Measurements from ENCODE around the gene NTN1. TPM values are rescaled to one million over a fixed set of nuclear protein-coding genes. Genes with fewer than 3 reads are reported as not detected.

The NTN1 gene
- polyA plus RNA-seq, 3 donors, result 0.03 to 0.04 TPM; not detected in 1

DNA sequence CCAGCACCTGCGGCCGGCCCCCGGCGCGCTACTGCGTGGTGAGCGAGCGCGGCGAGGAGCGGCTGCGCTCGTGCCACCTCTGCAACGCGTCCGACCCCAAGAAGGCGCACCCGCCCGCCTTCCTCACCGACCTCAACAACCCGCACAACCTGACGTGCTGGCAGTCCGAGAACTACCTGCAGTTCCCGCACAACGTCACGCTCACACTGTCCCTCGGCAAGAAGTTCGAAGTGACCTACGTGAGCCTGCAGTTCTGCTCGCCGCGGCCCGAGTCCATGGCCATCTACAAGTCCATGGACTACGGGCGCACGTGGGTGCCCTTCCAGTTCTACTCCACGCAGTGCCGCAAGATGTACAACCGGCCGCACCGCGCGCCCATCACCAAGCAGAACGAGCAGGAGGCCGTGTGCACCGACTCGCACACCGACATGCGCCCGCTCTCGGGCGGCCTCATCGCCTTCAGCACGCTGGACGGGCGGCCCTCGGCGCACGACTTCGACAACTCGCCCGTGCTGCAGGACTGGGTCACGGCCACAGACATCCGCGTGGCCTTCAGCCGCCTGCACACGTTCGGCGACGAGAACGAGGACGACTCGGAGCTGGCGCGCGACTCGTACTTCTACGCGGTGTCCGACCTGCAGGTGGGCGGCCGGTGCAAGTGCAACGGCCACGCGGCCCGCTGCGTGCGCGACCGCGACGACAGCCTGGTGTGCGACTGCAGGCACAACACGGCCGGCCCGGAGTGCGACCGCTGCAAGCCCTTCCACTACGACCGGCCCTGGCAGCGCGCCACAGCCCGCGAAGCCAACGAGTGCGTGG is 1.5 kb downstream of the NTN1 start:
- peaks cover 14 to 29% of the 10 kb centered on the region in 2 donors for H3K4me1 ChIP-seq (ENCODE audit: control insufficient read depth in 1 of 2, insufficient read depth in 2 of 2, low read length in 2 of 2)
- no peak overlapping the region for H2AFZ ChIP-seq (ENCODE audit: insufficient read depth, low read depth, low read length, poor library complexity, severe bottlenecking)
- intact Hi-C loops (cut with micrococcal nuclease), result no loop called here
- H3K9me3 Mint-ChIP-seq, result peaks cover 0 to 11% (median 5%) of the 10 kb centered on the region in 7 donors
- peaks cover 57 to 71% of the 10 kb centered on the region in 2 donors for H3K27me3 ChIP-seq (ENCODE audit: control insufficient read depth in 2 of 2, insufficient read depth in 2 of 2, low read length in 2 of 2)
- H3K27ac ChIP-seq (ENCODE audit: low read depth in 1 of 2, low read length in 2 of 2), result no peak overlapping the region
- peak in 1 of 3 donors; percentile 12 for DNase-seq
- TF ChIP-seq, protein P1, sequence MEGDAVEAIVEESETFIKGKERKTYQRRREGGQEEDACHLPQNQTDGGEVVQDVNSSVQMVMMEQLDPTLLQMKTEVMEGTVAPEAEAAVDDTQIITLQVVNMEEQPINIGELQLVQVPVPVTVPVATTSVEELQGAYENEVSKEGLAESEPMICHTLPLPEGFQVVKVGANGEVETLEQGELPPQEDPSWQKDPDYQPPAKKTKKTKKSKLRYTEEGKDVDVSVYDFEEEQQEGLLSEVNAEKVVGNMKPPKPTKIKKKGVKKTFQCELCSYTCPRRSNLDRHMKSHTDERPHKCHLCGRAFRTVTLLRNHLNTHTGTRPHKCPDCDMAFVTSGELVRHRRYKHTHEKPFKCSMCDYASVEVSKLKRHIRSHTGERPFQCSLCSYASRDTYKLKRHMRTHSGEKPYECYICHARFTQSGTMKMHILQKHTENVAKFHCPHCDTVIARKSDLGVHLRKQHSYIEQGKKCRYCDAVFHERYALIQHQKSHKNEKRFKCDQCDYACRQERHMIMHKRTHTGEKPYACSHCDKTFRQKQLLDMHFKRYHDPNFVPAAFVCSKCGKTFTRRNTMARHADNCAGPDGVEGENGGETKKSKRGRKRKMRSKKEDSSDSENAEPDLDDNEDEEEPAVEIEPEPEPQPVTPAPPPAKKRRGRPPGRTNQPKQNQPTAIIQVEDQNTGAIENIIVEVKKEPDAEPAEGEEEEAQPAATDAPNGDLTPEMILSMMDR (IDR thresholded peaks at IDR 0.05), result no peak
- no peak overlapping the region for H3K9ac ChIP-seq (ENCODE audit: insufficient read depth, low read length, poor library complexity, severe bottlenecking)
- peak overlapping the region; percentile 81 to 93 for H3K4me3 Mint-ChIP-seq
- no peaks in the 10 kb centered on the region for H4K20me1 ChIP-seq (ENCODE audit: insufficient read depth, low read length)
- H3K4me3 ChIP-seq (replicated peaks in 1 of 3; ENCODE audit: low read depth in 2 of 3, low read length in 3 of 3), result peak overlapping the region in 1 of 3 experiments; percentile 72
- H3K27ac Mint-ChIP-seq, result peak overlapping the region in 2 of 7 donors; percentile 6 to 72
- peaks cover 3 to 9% of the 10 kb centered on the region in 2 donors for H3K36me3 Mint-ChIP-seq
- peak overlapping the region; percentile 82 for H3K4me2 ChIP-seq (replicated peaks; ENCODE audit: extremely low read depth, low read length, poor library complexity, severe bottlenecking)
- H3K79me2 ChIP-seq (ENCODE audit: insufficient read depth, low read length), result no peaks in the 10 kb centered on the region
- H3K4me1 Mint-ChIP-seq, result peaks cover 16% of the 10 kb centered on the region
- peaks cover 0 to 18% of the 10 kb centered on the region in 2 donors for H3K9me3 ChIP-seq (replicated peaks in 1 of 2; ENCODE audit: control insufficient read depth in 1 of 2, insufficient read depth in 1 of 2, low read length in 2 of 2)
- peaks cover 50 to 70% (median 66%) of the 10 kb centered on the region in 3 donors for H3K27me3 Mint-ChIP-seq (ENCODE audit: low read depth in 3 of 3)
- 3% methylated on average over 106 of the region's 106 CpGs for WGBS (ENCODE audit: insufficient coverage)
- no peaks in the 10 kb centered on the region for H3K36me3 ChIP-seq (replicated peaks in 1 of 2; ENCODE audit: control insufficient read depth in 1 of 2, insufficient read depth in 2 of 2, low read length in 2 of 2)

DNA sequence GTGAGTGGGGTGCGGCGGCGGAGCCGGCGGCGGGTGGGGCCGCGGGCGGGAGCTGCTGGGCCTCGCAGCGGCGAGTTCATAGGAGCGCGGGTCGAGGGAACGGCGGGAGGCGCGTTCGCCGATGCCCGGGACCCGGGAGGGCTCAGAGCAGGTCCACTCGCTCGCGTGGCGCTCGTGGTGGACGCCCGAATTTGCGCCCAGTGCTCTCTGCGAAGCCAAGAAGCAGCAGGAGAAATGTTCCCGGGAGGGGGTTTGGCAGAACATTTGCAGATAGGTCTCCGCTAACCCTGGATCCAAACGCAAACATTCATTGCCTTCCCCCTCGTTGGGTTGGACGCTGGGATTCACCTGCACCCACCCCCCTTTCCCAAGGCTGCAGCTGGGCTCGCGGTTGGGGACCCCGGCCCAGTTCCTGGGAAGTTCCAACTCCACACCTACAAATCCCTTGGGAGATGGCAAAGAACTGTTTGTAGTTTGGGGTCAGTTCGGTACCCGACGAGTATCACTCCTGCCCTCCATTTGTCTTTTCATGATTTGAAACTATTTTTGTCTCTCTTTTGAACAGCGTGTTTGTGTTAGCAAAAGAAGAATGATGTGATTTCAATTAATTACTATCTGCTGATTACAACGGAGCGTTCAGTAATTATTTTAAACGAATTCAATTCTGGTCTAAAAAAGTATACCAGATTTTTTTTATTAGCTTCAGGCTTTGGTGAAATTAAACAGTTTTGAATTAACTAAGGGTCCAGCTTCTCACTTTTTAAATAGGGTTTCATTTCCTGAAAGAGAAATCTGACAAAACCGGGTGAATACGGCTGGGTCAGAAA is 2.3 kb downstream of the NTN1 start:
- intact Hi-C loops (cut with micrococcal nuclease), result no loop called here
- H4K20me1 ChIP-seq (ENCODE audit: insufficient read depth, low read length), result no peaks in the 10 kb centered on the region
- H3K27ac ChIP-seq (ENCODE audit: low read depth in 1 of 2, low read length in 2 of 2), result no peak overlapping the region
- no peak overlapping the region for H3K9ac ChIP-seq (ENCODE audit: insufficient read depth, low read length, poor library complexity, severe bottlenecking)
- whole genome bisulfite sequencing (ENCODE audit: insufficient coverage), result 5% methylated on average over 36 of the region's 49 CpGs
- Mint-ChIP-seq H3K4me1 (peaks cover 16% of the 10 kb centered on the region), H3K27ac (no peak overlapping the region), H3K36me3 (peaks cover 3 to 9% of the 10 kb centered on the region in 2 donors), H3K4me3 (peak overlapping the region in 1 of 2 donors; percentile 77), H3K27me3 (ENCODE audit: low read depth in 3 of 3) (peaks cover 54 to 71% (median 65%) of the 10 kb centered on the region in 3 donors), H3K9me3 (peaks cover 0 to 11% (median 5%) of the 10 kb centered on the region in 7 donors)
- peaks cover 0 to 18% of the 10 kb centered on the region in 2 donors for H3K9me3 ChIP-seq (replicated peaks in 1 of 2; ENCODE audit: control insufficient read depth in 1 of 2, insufficient read depth in 1 of 2, low read length in 2 of 2)
- peak overlapping the region; percentile 82 for H3K4me2 ChIP-seq (replicated peaks; ENCODE audit: extremely low read depth, low read length, poor library complexity, severe bottlenecking)
- H2AFZ ChIP-seq (ENCODE audit: insufficient read depth, low read depth, low read length, poor library complexity, severe bottlenecking), result no peak overlapping the region
- TF ChIP-seq, protein P1 (IDR thresholded peaks at IDR 0.05), result no peak
- H3K27me3 ChIP-seq (ENCODE audit: control insufficient read depth in 2 of 2, insufficient read depth in 2 of 2, low read length in 2 of 2), result peaks cover 51 to 65% of the 10 kb centered on the region in 2 donors
- peak overlapping the region in 1 of 3 experiments; percentile 72 for H3K4me3 ChIP-seq (replicated peaks in 1 of 3; ENCODE audit: low read depth in 2 of 3, low read length in 3 of 3)
- H3K79me2 ChIP-seq (ENCODE audit: insufficient read depth, low read length), result no peaks in the 10 kb centered on the region
- no peak for DNase-seq
- H3K36me3 ChIP-seq (replicated peaks in 1 of 2; ENCODE audit: control insufficient read depth in 1 of 2, insufficient read depth in 2 of 2, low read length in 2 of 2), result no peaks in the 10 kb centered on the region
- H3K4me1 ChIP-seq (ENCODE audit: control insufficient read depth in 1 of 2, insufficient read depth in 2 of 2, low read length in 2 of 2), result peaks cover 14 to 29% of the 10 kb centered on the region in 2 donors
